PC-9 (cell line): ENCODE measurements around the gene PRELID1.

Experiments used
- EZH2 ChIP-seq: fragments of 200-600 bp; sonication (generic); IDR thresholded peaks from 2 replicates; pipeline ENCODE4 v1.8.0; 2017; ENCODE audit warnings: antibody characterized with exemption, low read depth
- TF ChIP-seq, protein P1 (sequence below): fragments of 200-600 bp; sonication (generic); conservative IDR thresholded peaks from 2 replicates; pipeline ENCODE4 v1.6.1; 2017; ENCODE audit warnings: mixed run types, antibody characterized with exemption, mild to moderate bottlenecking, moderate library complexity

DNA sequence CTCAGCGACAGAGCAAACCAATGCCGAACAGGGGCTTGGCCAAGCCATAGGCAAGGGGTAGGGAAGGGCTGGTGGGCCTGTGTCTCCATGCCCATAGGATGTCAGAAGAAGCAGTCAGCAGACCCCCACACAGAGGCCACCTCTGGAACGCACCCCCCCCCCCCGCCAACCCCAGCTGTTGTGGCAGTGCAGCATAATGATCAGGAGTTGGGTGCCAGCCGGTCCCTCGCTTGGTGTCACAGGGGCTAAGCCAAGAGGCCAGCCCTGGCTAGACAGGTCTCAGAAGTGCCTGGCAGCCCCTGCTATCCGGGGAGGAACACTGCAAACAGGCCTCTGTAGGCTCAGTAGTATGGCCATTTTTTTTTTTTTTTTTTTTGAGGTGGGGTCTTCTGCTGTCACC is 11.8 kb downstream of the PRELID1 start:
- TF ChIP-seq, protein P1, sequence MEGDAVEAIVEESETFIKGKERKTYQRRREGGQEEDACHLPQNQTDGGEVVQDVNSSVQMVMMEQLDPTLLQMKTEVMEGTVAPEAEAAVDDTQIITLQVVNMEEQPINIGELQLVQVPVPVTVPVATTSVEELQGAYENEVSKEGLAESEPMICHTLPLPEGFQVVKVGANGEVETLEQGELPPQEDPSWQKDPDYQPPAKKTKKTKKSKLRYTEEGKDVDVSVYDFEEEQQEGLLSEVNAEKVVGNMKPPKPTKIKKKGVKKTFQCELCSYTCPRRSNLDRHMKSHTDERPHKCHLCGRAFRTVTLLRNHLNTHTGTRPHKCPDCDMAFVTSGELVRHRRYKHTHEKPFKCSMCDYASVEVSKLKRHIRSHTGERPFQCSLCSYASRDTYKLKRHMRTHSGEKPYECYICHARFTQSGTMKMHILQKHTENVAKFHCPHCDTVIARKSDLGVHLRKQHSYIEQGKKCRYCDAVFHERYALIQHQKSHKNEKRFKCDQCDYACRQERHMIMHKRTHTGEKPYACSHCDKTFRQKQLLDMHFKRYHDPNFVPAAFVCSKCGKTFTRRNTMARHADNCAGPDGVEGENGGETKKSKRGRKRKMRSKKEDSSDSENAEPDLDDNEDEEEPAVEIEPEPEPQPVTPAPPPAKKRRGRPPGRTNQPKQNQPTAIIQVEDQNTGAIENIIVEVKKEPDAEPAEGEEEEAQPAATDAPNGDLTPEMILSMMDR, result no peak
- no peak for TF ChIP-seq EZH2
